Stomach smooth muscle (tissue), 2 donors: ENCODE data around the gene GRPEL1.

Experiments
- H3K27ac ChIP-seq: one replicate; pipeline ENCODE4 v1.7.0; 2013; ENCODE audit warnings: mild to moderate bottlenecking, low read length, inconsistent platforms
- H3K27me3 ChIP-seq, 2 donors: one replicate each; pipeline ENCODE4 v1.7.0; 2013; ENCODE audit warnings: low read length in 2 of 2; ENCODE audit not compliant: insufficient read depth in 2 of 2, control insufficient read depth in 1 of 2
- H3K36me3 ChIP-seq, 2 donors: one replicate each; pipeline ENCODE4 v1.7.0; 2013; ENCODE audit warnings: low read length in 2 of 2; ENCODE audit not compliant: control insufficient read depth in 2 of 2, insufficient read depth in 2 of 2
- H3K4me1 ChIP-seq: one replicate; pipeline ENCODE4 v1.7.0; 2013; ENCODE audit warnings: low read length; ENCODE audit not compliant: control insufficient read depth, insufficient read depth
- H3K4me3 ChIP-seq, 2 donors: one replicate each; pipeline ENCODE4 v1.7.0; 2013; ENCODE audit warnings: low read length in 2 of 2
- H3K9ac ChIP-seq, 2 donors: one replicate each; pipeline ENCODE4 v1.7.0; 2013; ENCODE audit warnings: low read length in 2 of 2, mild to moderate bottlenecking in 1 of 2
- H3K9me3 ChIP-seq, 2 donors: one replicate each; pipeline ENCODE4 v1.7.0; 2013; ENCODE audit warnings: low read length in 2 of 2; ENCODE audit not compliant: control insufficient read depth in 2 of 2
- donor health status: healthy.
- donor health status: Pancreatic carcinoma.

GRPEL1 gene

GRCh38 chr4:7021930-7022664 is 45.8 kb downstream of the GRPEL1 start:
- H3K4me3 ChIP-seq: no peak overlapping the region
- H3K9me3 ChIP-seq: no peaks in the 10 kb centered on the region
- no peaks in the 10 kb centered on the region for H3K4me1 ChIP-seq
- peaks cover 13 to 47% of the 10 kb centered on the region in 2 donors for H3K36me3 ChIP-seq
- no peaks in the 10 kb centered on the region for H3K27me3 ChIP-seq
- no peak overlapping the region for H3K9ac ChIP-seq
- H3K27ac ChIP-seq: no peak overlapping the region

DNA sequence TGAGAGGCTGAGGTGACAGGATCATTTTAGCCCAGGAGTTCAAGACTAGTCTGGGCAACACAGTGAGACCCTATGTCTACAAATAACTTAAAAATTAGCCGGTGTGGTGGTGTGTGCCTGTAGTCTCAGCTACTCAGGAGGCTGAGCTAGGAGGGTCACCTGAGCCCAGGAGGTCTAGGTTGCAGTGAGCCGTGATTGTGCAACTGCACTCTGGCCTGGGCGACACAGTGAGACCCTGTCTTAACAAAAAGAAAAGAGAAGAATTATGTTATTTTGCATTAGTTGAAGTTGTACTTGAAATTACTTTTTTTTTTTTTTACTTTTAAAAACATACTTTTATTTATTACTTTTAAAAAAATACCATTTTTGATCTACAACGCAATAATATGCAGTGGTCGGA is 46.5 kb downstream of the GRPEL1 start:
- H3K9ac ChIP-seq: no peak overlapping the region
- H3K27me3 ChIP-seq: no peaks in the 10 kb centered on the region
- no peaks in the 10 kb centered on the region for H3K4me1 ChIP-seq
- no peaks in the 10 kb centered on the region for H3K9me3 ChIP-seq
- H3K4me3 ChIP-seq: no peak overlapping the region
- H3K36me3 ChIP-seq: peaks cover 15 to 51% of the 10 kb centered on the region in 2 donors
- no peak overlapping the region for H3K27ac ChIP-seq

DNA sequence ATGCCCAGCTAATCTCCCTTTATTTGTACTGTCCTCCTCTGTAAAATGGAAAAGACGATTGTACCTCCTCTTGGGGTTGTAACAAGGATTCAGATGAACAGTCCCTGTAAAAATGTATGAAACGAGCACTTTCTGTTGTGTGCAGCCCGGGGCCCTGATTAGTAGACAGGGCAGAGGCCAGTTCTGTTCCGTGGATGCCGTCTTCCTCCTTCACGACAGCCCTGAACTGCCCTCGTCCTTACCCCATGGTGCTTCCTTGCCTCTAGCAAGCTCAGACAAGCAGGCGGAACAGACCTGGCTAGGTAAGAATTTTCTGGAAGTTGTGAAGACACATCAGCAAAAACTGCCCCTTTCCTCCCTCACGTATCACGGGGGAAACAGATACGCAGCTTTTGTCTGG is 47.0 kb downstream of the GRPEL1 start:
- H3K4me3 ChIP-seq: no peak overlapping the region
- no peaks in the 10 kb centered on the region for H3K4me1 ChIP-seq
- no peaks in the 10 kb centered on the region for H3K27me3 ChIP-seq
- H3K27ac ChIP-seq: no peak overlapping the region
- peaks cover 20 to 54% of the 10 kb centered on the region in 2 donors for H3K36me3 ChIP-seq
- H3K9ac ChIP-seq: no peak overlapping the region
- no peaks in the 10 kb centered on the region for H3K9me3 ChIP-seq

DNA sequence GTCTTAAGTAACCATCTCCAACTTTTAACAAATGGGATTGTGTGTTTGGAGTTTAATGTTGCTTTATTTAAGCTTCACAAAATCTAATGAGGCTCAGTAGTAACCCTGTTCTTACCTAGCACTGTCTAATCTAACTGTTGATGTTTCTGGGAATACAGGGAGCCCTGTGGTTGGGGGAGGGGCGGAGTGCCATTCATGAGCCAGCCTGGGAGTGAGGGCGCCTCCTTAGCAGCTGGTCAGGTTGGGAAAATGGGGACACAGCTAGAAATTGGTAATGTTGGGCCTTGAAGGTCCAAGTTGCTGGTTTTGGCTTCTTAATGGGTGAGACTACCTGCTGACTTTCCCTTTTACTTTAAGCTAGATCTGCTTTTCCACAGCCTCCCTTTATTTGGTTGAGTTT is 47.6 kb downstream of the GRPEL1 start:
- no peaks in the 10 kb centered on the region for H3K9me3 ChIP-seq
- H3K27ac ChIP-seq: no peak overlapping the region
- H3K9ac ChIP-seq: no peak overlapping the region
- H3K4me3 ChIP-seq: no peak overlapping the region
- H3K4me1 ChIP-seq: no peaks in the 10 kb centered on the region
- H3K27me3 ChIP-seq: no peaks in the 10 kb centered on the region
- H3K36me3 ChIP-seq: peaks cover 26 to 58% of the 10 kb centered on the region in 2 donors

DNA sequence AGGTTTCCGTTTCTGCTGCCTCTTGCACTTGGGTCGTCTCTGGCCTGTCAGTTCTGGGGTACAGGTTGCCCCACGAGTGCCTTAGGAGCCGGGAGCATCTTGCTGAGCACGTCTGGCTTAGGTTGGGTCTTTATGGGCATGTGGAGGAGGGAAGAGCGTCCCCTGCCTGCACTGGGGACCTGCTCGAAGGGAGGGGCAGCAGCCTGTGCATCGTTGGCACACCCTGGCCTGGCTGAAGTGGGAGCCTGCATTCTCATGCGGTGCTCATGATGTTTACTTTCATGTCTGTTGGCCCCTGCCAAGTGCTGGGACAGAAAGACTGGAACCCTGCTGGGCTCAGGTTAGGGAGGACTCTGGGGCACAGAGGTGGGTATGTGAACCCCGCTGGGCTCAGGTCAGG is 48.5 kb downstream of the GRPEL1 start:
- no peaks in the 10 kb centered on the region for H3K27me3 ChIP-seq
- no peaks in the 10 kb centered on the region for H3K9me3 ChIP-seq
- peaks cover 33 to 58% of the 10 kb centered on the region in 2 donors for H3K36me3 ChIP-seq
- H3K27ac ChIP-seq: no peak overlapping the region
- H3K9ac ChIP-seq: no peak overlapping the region
- no peaks in the 10 kb centered on the region for H3K4me1 ChIP-seq
- H3K4me3 ChIP-seq: no peak overlapping the region

GRCh38 chr4:7018281-7018680 is 49.6 kb downstream of the GRPEL1 start:
- Histone ChIP-seq H3K27ac (no peak overlapping the region), H3K9me3 (no peaks in the 10 kb centered on the region), H3K36me3 (peaks cover 35 to 56% of the 10 kb centered on the region in 2 donors), H3K4me1 (no peaks in the 10 kb centered on the region), H3K9ac (no peak overlapping the region), H3K4me3 (no peak overlapping the region), H3K27me3 (no peaks in the 10 kb centered on the region)

DNA sequence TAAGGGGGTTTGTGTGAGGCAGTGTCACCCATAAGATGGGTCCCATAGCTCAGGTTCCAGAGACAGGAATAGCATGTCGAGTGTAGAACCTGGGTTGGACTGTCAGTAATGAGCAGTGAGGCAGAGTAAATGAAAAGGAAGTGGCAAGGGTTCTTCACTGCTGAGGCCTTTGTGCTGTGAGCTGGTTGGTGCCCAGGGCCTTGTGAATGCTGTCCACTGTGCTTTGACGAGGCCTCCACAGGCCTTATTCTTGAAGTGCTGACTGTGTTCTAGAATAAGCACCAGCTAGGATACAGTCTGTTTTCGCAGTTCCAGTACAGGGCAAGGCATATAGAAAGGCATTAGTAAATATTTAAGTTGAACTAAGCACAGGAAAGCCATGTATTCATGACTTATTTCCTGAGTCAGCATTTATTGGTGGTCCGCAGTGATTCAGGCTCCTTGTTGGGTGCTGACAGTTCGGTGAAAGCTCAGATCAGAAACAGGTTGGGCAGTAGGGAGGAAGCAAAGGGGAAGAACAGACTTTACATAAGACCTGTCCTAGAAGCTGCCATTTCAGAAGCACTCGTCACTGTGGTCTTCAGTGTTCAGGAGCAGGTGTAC is 50.3 kb downstream of the GRPEL1 start:
- Histone ChIP-seq H3K4me1 (no peaks in the 10 kb centered on the region), H3K27ac (no peak overlapping the region), H3K9me3 (no peaks in the 10 kb centered on the region), H3K36me3 (peaks cover 38 to 57% of the 10 kb centered on the region in 2 donors), H3K4me3 (no peak overlapping the region), H3K27me3 (no peaks in the 10 kb centered on the region), H3K9ac (no peak overlapping the region)

DNA sequence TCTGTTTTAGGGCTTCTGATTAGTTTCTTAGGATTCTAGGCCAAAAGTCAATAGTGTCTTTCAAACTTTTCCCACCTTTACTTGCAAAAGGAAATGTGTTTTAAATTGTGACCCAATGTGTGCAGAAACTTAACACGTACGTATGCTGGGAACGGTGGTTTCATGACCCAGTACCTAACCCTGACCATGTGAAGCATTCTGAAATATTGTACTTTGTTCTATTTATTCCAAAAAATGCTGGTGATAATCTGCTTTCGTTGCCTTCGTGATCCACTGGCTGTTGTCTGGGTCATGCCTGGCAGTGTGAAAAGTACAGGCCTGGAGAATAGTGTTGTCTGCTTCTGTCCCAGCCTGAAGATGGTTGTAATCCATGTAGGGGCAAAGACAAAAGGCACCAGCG is 51.4 kb downstream of the GRPEL1 start:
- Histone ChIP-seq H3K36me3 (peaks cover 35 to 53% of the 10 kb centered on the region in 2 donors), H3K9me3 (no peaks in the 10 kb centered on the region)

DNA sequence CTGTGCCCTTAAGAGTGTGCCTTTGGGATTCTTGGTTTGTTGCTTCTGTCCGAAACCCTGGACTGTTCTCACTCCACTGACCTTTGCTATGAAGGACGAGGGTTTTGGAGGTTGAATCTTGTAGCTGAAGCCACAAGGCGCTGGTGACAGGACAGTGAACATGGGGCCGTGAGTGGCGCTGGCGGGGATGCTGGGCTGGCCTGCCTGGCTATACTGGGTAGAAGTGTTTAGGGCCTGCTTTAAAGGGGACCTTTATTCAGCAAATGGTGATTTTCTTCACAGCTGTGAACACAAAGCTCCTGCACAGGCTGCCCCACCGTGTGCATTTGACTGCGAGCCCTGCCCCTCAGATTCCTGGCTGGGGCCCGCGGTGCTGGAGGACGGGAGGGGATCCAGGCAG is 51.8 kb downstream of the GRPEL1 start:
- Histone ChIP-seq H3K4me3 (no peak overlapping the region), H3K9ac (no peak overlapping the region), H3K27ac (no peak overlapping the region), H3K9me3 (no peaks in the 10 kb centered on the region), H3K36me3 (peaks cover 36 to 52% of the 10 kb centered on the region in 2 donors), H3K4me1 (no peaks in the 10 kb centered on the region), H3K27me3 (no peaks in the 10 kb centered on the region)

More for the DNA sequence above, 51.4 kb downstream of the GRPEL1 start:
- Histone ChIP-seq H3K9ac (no peak overlapping the region), H3K27me3 (no peaks in the 10 kb centered on the region), H3K4me3 (no peak overlapping the region), H3K27ac (no peak overlapping the region), H3K4me1 (no peaks in the 10 kb centered on the region)

- H3K9ac ChIP-seq: no peak overlapping the region
- no peak overlapping the region for H3K4me3 ChIP-seq
- no peaks in the 10 kb centered on the region for H3K27me3 ChIP-seq
- H3K9me3 ChIP-seq: no peaks in the 10 kb centered on the region
- H3K27ac ChIP-seq: no peak overlapping the region
- peaks cover 39 to 54% of the 10 kb centered on the region in 2 donors for H3K36me3 ChIP-seq
- no peaks in the 10 kb centered on the region for H3K4me1 ChIP-seq
Observed at GRCh38 chr4:7015383-7016035, 52.4 kb downstream of the GRPEL1 start.

GRCh38 chr4:7014815-7015214 is 53.0 kb downstream of the GRPEL1 start:
- no peak overlapping the region for H3K27ac ChIP-seq
- H3K4me1 ChIP-seq: no peaks in the 10 kb centered on the region
- no peak overlapping the region for H3K4me3 ChIP-seq
- peaks cover 41 to 56% of the 10 kb centered on the region in 2 donors for H3K36me3 ChIP-seq
- no peak overlapping the region for H3K9ac ChIP-seq
- no peaks in the 10 kb centered on the region for H3K27me3 ChIP-seq
- no peaks in the 10 kb centered on the region for H3K9me3 ChIP-seq
